Stomach (tissue), 9 donors: ENCODE measurements around the gene RBPMS2. TPM values are rescaled to one million over a fixed set of nuclear protein-coding genes. Genes with fewer than 3 reads are reported as not detected.

Source experiments
- DNase-seq, 2 donors: peaks; one replicate each; pipeline versions ENCODE4 v3.0.0 to v3.0.0-alpha.2; 2013 to 2019
- H3K27ac ChIP-seq, 5 donors: fragments of 200-600 bp in 4 of 5; sonication (generic) in 4 of 5; one replicate each; pipeline ENCODE4 v1.5.1; 2013 to 2019; ENCODE audit warnings: mild to moderate bottlenecking in 1 of 5, moderate library complexity in 1 of 5
- H3K27me3 ChIP-seq, 3 donors: fragments of 200-600 bp; sonication (generic); one replicate each; pipeline ENCODE4 v1.5.1; 2017 to 2019; ENCODE audit warnings: mixed run types in 1 of 3
- H3K36me3 ChIP-seq, 4 donors: fragments of 200-600 bp; sonication (generic); 1 replicate in 3 of 4; 2 replicates in 1 of 4; pipeline ENCODE4 v1.5.1; 2016 to 2019
- H3K4me1 ChIP-seq, 4 donors: fragments of 200-600 bp; sonication (generic); one replicate each; pipeline ENCODE4 v1.5.1; 2016 to 2019
- H3K4me3 ChIP-seq, 4 donors: fragments of 200-600 bp; sonication (generic) in 3 of 4; one replicate each; pipeline ENCODE4 v1.5.1; 2016 to 2019; ENCODE audit warnings: mild to moderate bottlenecking in 1 of 4
- H3K9me3 ChIP-seq, 4 donors: fragments of 200-600 bp; sonication (generic); one replicate each; pipeline ENCODE4 v1.5.1; 2016 to 2019
- EP300 ChIP-seq: sonication (generic); formaldehyde crosslinking; IDR thresholded peaks from one replicate; pipeline ENCODE4 v1.6.1; 2017; ENCODE audit warnings: antibody characterized with exemption
- POLR2A ChIP-seq, 4 donors: fragments of 450-650 bp; IDR thresholded peaks; one replicate each; pipeline ENCODE4 v1.6.1; 2016; ENCODE audit warnings: antibody characterized with exemption in 4 of 4, control low read depth in 2 of 4, mild to moderate bottlenecking in 1 of 4, moderate library complexity in 1 of 4
- POLR2AphosphoS5 ChIP-seq, 3 donors: sonication (generic); formaldehyde crosslinking; IDR thresholded peaks; one replicate each; pipeline ENCODE4 v1.6.1; 2016; ENCODE audit warnings: antibody characterized with exemption in 3 of 3
- WGBS, 5 donors: extraction: QIAGEN DNeasy Blood & Tissue Kit in 3 of 5; methylation state at CpG; one replicate each; pipeline versions ENCODE4 v1.1.5 to v1.1.7; 2013 to 2018; 5-methylcytosine and 5-hydroxymethylcytosine counted together
- intact Hi-C: fragments of 100-400 bp; cut with DNase I; formaldehyde crosslinking; loops from one replicate; pipeline ENCODE4 v1.15.1; 2023; ENCODE audit warnings: low total_unique reads
- polyA plus RNA-seq, 3 donors: library from polyadenylated mRNA; stranded (reverse); fragments of 200-250 nt; gene quantifications; one replicate each; pipeline ENCODE4 v1.2.3, GENCODE V29; 2013
- total RNA-seq, 5 donors: library from RNA; depleted of rRNA; stranded (reverse); fragments of >200 nt; gene quantifications; one replicate each; pipeline versions ENCODE4 v1.1.0 to v1.2.3, GENCODE V29; 2014 to 2016
- TF ChIP-seq, protein P1 (sequence below), 7 experiments: fragments of 450-650 bp in 4 of 7; fragments of 200-600 bp in 3 of 7; sonication (generic) in 3 of 7; IDR thresholded peaks; one replicate each; pipeline ENCODE4 v1.5.1; 2016 to 2019; ENCODE audit warnings: antibody characterized with exemption in 7 of 7, control low read depth in 2 of 7, mild to moderate bottlenecking in 1 of 7
- donor health status: healthy with polysubstance abuse.
- donor health status: Bipolar disorder and iron deficiency.
- donor health status: healthy.

RBPMS2 gene
- total and polyA plus RNA-seq, 8 donors, result 2.3 to 38.8 (median 9.1) TPM

DNA sequence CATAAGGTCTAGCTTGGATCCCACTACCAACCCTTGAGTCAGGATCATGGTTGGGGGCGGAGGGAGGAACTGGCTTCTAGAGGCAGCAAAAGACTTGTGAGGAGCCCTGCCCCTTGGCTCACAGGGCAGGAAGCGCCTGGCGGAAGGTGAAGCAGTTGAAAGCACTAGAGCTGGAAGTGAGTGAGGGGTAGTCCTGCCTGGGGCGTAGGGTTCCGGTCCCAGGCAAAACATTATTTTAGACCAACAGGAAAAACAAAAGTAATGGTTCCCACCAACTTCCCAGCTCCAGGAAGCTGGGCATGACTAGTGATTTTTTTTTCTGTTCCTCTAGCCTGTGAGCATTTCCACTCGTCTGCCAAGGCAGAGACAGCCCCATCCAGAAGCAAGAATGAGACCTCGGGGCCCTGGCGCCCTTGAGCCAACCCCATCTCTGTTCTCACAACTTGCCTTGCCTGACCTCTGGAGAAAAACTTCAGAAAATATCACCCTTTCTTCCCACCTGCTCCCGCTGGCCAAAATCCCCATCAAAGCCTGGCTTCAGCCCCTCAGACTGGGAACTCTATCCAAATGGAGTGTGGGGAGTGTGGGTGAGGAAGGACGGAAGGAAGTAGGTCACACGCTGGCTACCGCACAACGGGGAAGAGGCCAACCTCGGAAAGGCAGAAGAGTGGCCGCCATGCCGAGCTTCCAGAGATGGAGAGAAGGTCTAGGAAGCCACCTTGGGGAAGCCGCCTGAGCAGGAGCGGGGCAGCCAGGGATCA, 57.5 kb downstream of the RBPMS2 start:
- intact Hi-C loops, result no loop called here
- TF ChIP-seq POLR2A (IDR thresholded peaks at IDR 0.05), result no peak
- TF ChIP-seq POLR2AphosphoS5 (IDR thresholded peaks at IDR 0.05), result no peak
- TF ChIP-seq, protein P1, sequence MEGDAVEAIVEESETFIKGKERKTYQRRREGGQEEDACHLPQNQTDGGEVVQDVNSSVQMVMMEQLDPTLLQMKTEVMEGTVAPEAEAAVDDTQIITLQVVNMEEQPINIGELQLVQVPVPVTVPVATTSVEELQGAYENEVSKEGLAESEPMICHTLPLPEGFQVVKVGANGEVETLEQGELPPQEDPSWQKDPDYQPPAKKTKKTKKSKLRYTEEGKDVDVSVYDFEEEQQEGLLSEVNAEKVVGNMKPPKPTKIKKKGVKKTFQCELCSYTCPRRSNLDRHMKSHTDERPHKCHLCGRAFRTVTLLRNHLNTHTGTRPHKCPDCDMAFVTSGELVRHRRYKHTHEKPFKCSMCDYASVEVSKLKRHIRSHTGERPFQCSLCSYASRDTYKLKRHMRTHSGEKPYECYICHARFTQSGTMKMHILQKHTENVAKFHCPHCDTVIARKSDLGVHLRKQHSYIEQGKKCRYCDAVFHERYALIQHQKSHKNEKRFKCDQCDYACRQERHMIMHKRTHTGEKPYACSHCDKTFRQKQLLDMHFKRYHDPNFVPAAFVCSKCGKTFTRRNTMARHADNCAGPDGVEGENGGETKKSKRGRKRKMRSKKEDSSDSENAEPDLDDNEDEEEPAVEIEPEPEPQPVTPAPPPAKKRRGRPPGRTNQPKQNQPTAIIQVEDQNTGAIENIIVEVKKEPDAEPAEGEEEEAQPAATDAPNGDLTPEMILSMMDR (IDR thresholded peaks at IDR 0.05), result no peak
- TF ChIP-seq EP300, result no peak
- WGBS, 5 donors, result 67 to 80% (median 73%) methylated on average over 16 to 18 of the region's 18 CpGs
- Histone ChIP-seq H3K27ac (peak overlapping the region; percentile 5 to 74 (median 68)), H3K27me3 (no peaks in the 10 kb centered on the region), H3K36me3 (peaks cover 0 to 32% (median 7%) of the 10 kb centered on the region in 4 donors), H3K4me3 (no peak overlapping the region), H3K4me1 (peaks cover 0 to 4% (median 0%) of the 10 kb centered on the region in 4 donors), H3K9me3 (no peaks in the 10 kb centered on the region)
- DNase-seq, result peak in 1 of 2 donors; percentile 47

DNA sequence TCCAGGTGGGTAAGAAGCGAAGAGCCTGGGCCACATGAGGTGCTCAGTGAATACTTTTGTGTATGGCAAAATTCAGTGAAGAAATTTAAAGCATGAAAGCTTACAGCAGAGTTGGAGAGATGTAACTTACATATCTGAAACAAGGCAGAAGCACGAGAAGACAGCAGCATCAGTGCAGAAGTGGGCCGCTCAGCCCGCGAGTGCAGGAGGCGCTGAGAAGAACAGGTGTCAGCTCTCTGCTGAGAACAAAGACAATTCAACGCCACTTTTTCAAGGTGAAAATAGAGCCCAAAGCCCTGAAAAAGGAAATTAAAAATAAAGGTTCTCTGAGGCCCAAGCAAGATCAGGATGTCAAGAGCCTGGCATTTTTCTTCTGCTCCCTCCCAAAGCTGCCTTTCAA, 58.3 kb downstream of the RBPMS2 start:
- H3K9me3 ChIP-seq, result no peaks in the 10 kb centered on the region
- TF ChIP-seq EP300 (no peak), POLR2A (IDR thresholded peaks at IDR 0.05) (no peak), POLR2AphosphoS5 (IDR thresholded peaks at IDR 0.05) (no peak)
- TF ChIP-seq, protein P1 (IDR thresholded peaks at IDR 0.05), result no peak
- no peak for DNase-seq
- H3K27me3 ChIP-seq, result no peaks in the 10 kb centered on the region
- peak overlapping the region in 4 of 5 donors; percentile 66 to 74 (median 70) for H3K27ac ChIP-seq
- H3K4me3 ChIP-seq, result no peak overlapping the region
- 74 to 90% (median 89%) methylated on average over 7 of the region's 7 CpGs for WGBS, 5 donors
- peaks cover 0 to 38% (median 7%) of the 10 kb centered on the region in 4 donors for H3K36me3 ChIP-seq
- H3K4me1 ChIP-seq, result peaks cover 0 to 4% (median 0%) of the 10 kb centered on the region in 4 donors
- intact Hi-C loops, result no loop called here

DNA sequence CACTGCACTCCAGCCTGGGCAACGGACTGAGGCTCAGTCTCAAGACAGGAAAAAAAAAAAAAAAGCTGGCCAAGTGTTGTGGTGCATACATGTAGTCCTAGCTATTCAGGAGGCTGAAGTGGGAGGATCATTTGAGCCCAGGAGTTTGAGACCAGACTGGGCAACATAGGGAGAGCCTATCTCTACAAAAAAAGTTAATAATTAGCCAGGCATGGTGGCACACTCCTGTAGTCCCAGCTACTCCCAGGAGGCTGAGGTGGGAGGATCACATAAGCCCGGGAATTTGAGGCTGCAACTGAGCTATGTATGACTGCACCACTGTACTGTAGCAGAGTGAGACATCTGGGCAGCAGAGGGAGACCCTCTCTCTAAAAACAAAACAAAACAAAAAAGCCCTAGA, 58.9 kb downstream of the RBPMS2 start:
- intact Hi-C loops, result no loop called here
- Histone ChIP-seq H3K4me3 (no peak overlapping the region), H3K27me3 (no peaks in the 10 kb centered on the region), H3K9me3 (no peaks in the 10 kb centered on the region), H3K27ac (no peak overlapping the region), H3K36me3 (peaks cover 0 to 38% (median 7%) of the 10 kb centered on the region in 4 donors), H3K4me1 (peaks cover 0 to 4% (median 0%) of the 10 kb centered on the region in 4 donors)
- TF ChIP-seq POLR2A (IDR thresholded peaks at IDR 0.05), result no peak
- TF ChIP-seq EP300, result no peak
- TF ChIP-seq, protein P1 (IDR thresholded peaks at IDR 0.05), result no peak
- TF ChIP-seq POLR2AphosphoS5 (IDR thresholded peaks at IDR 0.05), result no peak
- 86 to 96% (median 91%) methylated on average over 2 of the region's 2 CpGs for WGBS, 5 donors
- DNase-seq, result no peak

DNA sequence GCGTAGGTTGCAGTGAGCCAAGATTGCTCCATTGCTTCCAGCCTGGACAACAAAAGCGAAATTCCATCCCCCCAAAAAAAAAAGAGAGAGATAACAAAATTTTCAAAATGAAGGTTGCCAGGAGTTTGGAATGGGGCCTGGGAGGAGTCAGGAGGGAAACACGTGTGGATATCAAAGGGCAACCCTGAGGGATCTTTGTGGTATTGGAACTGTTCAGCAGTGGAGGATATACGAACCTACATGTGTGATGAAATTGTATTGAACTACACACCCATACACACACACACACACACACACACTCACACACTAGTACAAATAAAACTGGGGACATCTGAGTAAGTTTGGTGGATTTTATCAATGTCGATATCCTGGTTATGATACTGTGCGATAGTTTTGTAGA, 61.8 kb downstream of the RBPMS2 start:
- no peak overlapping the region for H3K27ac ChIP-seq
- 78 to 86% (median 81%) methylated on average over 6 of the region's 6 CpGs for WGBS, 5 donors
- no peak for DNase-seq
- no peaks in the 10 kb centered on the region for H3K27me3 ChIP-seq
- H3K36me3 ChIP-seq, result peaks cover 0 to 38% (median 7%) of the 10 kb centered on the region in 4 donors
- no peaks in the 10 kb centered on the region for H3K9me3 ChIP-seq
- H3K4me3 ChIP-seq, result no peak overlapping the region
- peaks cover 0 to 4% (median 0%) of the 10 kb centered on the region in 4 donors for H3K4me1 ChIP-seq
- TF ChIP-seq, protein P1 (IDR thresholded peaks at IDR 0.05), result no peak
- TF ChIP-seq POLR2AphosphoS5 (IDR thresholded peaks at IDR 0.05) (no peak), POLR2A (IDR thresholded peaks at IDR 0.05) (no peak), EP300 (no peak)
- intact Hi-C loops, result no loop called here
